CD8-positive, alpha-beta memory T cell (primary cell): ENCODE data around the gene IGFBP2. TPM values are rescaled to one million over a fixed set of nuclear protein-coding genes. Genes with fewer than 3 reads are reported as not detected.

ENCODE experiments used
- CTCF ChIA-PET: fragments of 350-600 bp; sonication (Branson Sonifier 250); formaldehyde crosslinking; loops from one replicate; lab custom pipeline; 2021; ENCODE audit warnings: antibody characterized with exemption; lab: Charles Lee
- POLR2A ChIA-PET: fragments of 350-600 bp; sonication (Branson Sonifier 250); formaldehyde crosslinking; loops from one replicate; lab custom pipeline; 2021; ENCODE audit warnings: antibody characterized with exemption; lab: Charles Lee
- DNase-seq, 5 donors: peaks; one replicate each; pipeline versions ENCODE4 v3.0.0 to v3.0.0-alpha.2; 2020 to 2022; ENCODE audit warnings: mixed read lengths in 1 of 5
- H3K27ac ChIP-seq: one replicate; pipeline ENCODE4 v1.7.0; 2013; ENCODE audit warnings: low read depth, mild to moderate bottlenecking, low read length, moderate library complexity
- H3K27me3 ChIP-seq: 2 replicates; pipeline ENCODE4 v1.7.0; 2013; ENCODE audit warnings: low read length, mild to moderate bottlenecking; ENCODE audit not compliant: insufficient read depth, poor library complexity, severe bottlenecking
- H3K36me3 ChIP-seq: 2 replicates; pipeline ENCODE4 v1.7.0; 2013; ENCODE audit warnings: mild to moderate bottlenecking, low read length, moderate library complexity; ENCODE audit not compliant: insufficient read depth
- H3K4me1 ChIP-seq: 2 replicates; pipeline ENCODE4 v1.7.0; 2013; ENCODE audit warnings: mild to moderate bottlenecking, low read length, moderate library complexity; ENCODE audit not compliant: insufficient read depth
- H3K4me3 ChIP-seq: 2 replicates; pipeline ENCODE4 v1.7.0; 2013; ENCODE audit warnings: mild to moderate bottlenecking, low read length
- H3K9me3 ChIP-seq: 2 replicates; pipeline ENCODE4 v1.7.0; 2013; ENCODE audit warnings: mild to moderate bottlenecking, low read length
- H3K27ac Mint-ChIP-seq, 8 donors: one replicate each; pipeline ENCODE4 v1.8.0; 2020 to 2021; ENCODE audit warnings: mixed read lengths in 8 of 8, mild to moderate bottlenecking in 6 of 8, inconsistent platforms in 3 of 8, moderate library complexity in 3 of 8
- H3K27me3 Mint-ChIP-seq, 2 donors: one replicate each; pipeline ENCODE4 v1.8.0; 2020 to 2021; ENCODE audit warnings: mixed read lengths in 2 of 2, mild to moderate bottlenecking in 1 of 2, moderate library complexity in 1 of 2
- H3K36me3 Mint-ChIP-seq, 3 donors: one replicate each; pipeline ENCODE4 v1.8.0; 2020 to 2021; ENCODE audit warnings: mixed read lengths in 3 of 3, inconsistent platforms in 1 of 3, mild to moderate bottlenecking in 1 of 3
- H3K4me1 Mint-ChIP-seq, 3 donors: one replicate each; pipeline ENCODE4 v1.8.0; 2020 to 2021; ENCODE audit warnings: mixed read lengths in 3 of 3, inconsistent platforms in 1 of 3, mild to moderate bottlenecking in 1 of 3
- H3K4me3 Mint-ChIP-seq, 7 donors: one replicate each; pipeline ENCODE4 v1.8.0; 2020 to 2021; ENCODE audit warnings: mixed read lengths in 7 of 7, mild to moderate bottlenecking in 6 of 7, moderate library complexity in 4 of 7, inconsistent platforms in 2 of 7
- H3K9me3 Mint-ChIP-seq, 5 donors: one replicate each; pipeline ENCODE4 v1.8.0; 2020 to 2022; ENCODE audit warnings: mixed read lengths in 5 of 5, mild to moderate bottlenecking in 3 of 5, moderate library complexity in 2 of 5, inconsistent platforms in 1 of 5
- polyA plus RNA-seq: library from polyadenylated mRNA; unstranded; fragments of 300-500 nt; fragmentation: Illumina TruSeq; gene quantifications from one replicate; pipeline ENCODE4 v1.2.3, GENCODE V29; 2021
- total RNA-seq, 2 experiments: library from RNA; stranded (reverse); gene quantifications; one replicate each; pipeline ENCODE4 v1.2.3, GENCODE V29; 2021

Gene IGFBP2
- total and polyA plus RNA-seq, 3 experiments from 2014 or later = 0.84 to 1.2 (median 1.1) TPM

GRCh38 chr2:216700088-216700567 is 66.9 kb downstream of the IGFBP2 start:
- ChIA-PET POLR2A (no interaction called here), CTCF (interaction anchor here (1.1 kb wide), 1 partner anchor 18 kb away, joined by 3 read pairs; no protein-coding TSS in a partner anchor)
- Histone ChIP-seq H3K27me3 (peaks cover 19% of the 10 kb centered on the region), H3K4me1 (no peaks in the 10 kb centered on the region), H3K4me3 (no peak overlapping the region), H3K9me3 (no peaks in the 10 kb centered on the region), H3K27ac (no peak overlapping the region), H3K36me3 (no peaks in the 10 kb centered on the region)
- no peak for DNase-seq
- Mint-ChIP-seq H3K27me3 (peaks cover 10 to 26% of the 10 kb centered on the region in 2 donors), H3K4me1 (peaks cover 0 to 5% (median 0%) of the 10 kb centered on the region in 3 donors), H3K9me3 (no peaks in the 10 kb centered on the region), H3K36me3 (peaks cover 0 to 4% (median 0%) of the 10 kb centered on the region in 3 donors), H3K27ac (no peak overlapping the region), H3K4me3 (no peak overlapping the region)

- H3K9me3 ChIP-seq = no peaks in the 10 kb centered on the region
- no peaks in the 10 kb centered on the region for H3K36me3 ChIP-seq
- ChIA-PET CTCF (no interaction called here), POLR2A (no interaction called here)
- H3K27me3 ChIP-seq = peaks cover 13% of the 10 kb centered on the region
- no peak overlapping the region for H3K27ac Mint-ChIP-seq
- H3K27me3 Mint-ChIP-seq = peaks cover 10 to 30% of the 10 kb centered on the region in 2 donors
- H3K9me3 Mint-ChIP-seq = no peaks in the 10 kb centered on the region
- no peak overlapping the region for H3K4me3 Mint-ChIP-seq
- no peak overlapping the region for H3K4me3 ChIP-seq
- no peaks in the 10 kb centered on the region for H3K4me1 ChIP-seq
- peaks cover 0 to 4% (median 0%) of the 10 kb centered on the region in 3 donors for H3K36me3 Mint-ChIP-seq
- H3K27ac ChIP-seq = no peak overlapping the region
- peaks cover 0 to 5% (median 0%) of the 10 kb centered on the region in 3 donors for H3K4me1 Mint-ChIP-seq
- DNase-seq = no peak
Measured at GRCh38 chr2:216700781-216701180, 67.6 kb downstream of the IGFBP2 start.

GRCh38 chr2:216701544-216701943 is 68.3 kb downstream of the IGFBP2 start:
- Mint-ChIP-seq H3K4me1 (no peaks in the 10 kb centered on the region), H3K27ac (no peak overlapping the region), H3K27me3 (peaks cover 3 to 22% of the 10 kb centered on the region in 2 donors), H3K36me3 (peaks cover 0 to 4% (median 0%) of the 10 kb centered on the region in 3 donors), H3K4me3 (no peak overlapping the region), H3K9me3 (no peaks in the 10 kb centered on the region)
- Histone ChIP-seq H3K4me1 (no peaks in the 10 kb centered on the region), H3K27me3 (peaks cover 6% of the 10 kb centered on the region), H3K4me3 (no peak overlapping the region), H3K9me3 (no peaks in the 10 kb centered on the region), H3K36me3 (no peaks in the 10 kb centered on the region), H3K27ac (no peak overlapping the region)
- ChIA-PET POLR2A (no interaction called here), CTCF (no interaction called here)
- no peak for DNase-seq

GRCh38 chr2:216702756-216703155 is 69.5 kb downstream of the IGFBP2 start:
- H3K36me3 ChIP-seq = no peaks in the 10 kb centered on the region
- no peaks in the 10 kb centered on the region for H3K27me3 ChIP-seq
- H3K9me3 ChIP-seq = no peaks in the 10 kb centered on the region
- H3K27ac ChIP-seq = no peak overlapping the region
- H3K4me1 ChIP-seq = no peaks in the 10 kb centered on the region
- Mint-ChIP-seq H3K27ac (no peak overlapping the region), H3K4me1 (no peaks in the 10 kb centered on the region), H3K4me3 (no peak overlapping the region), H3K36me3 (peaks cover 0 to 4% (median 0%) of the 10 kb centered on the region in 3 donors), H3K27me3 (peaks cover 1 to 22% of the 10 kb centered on the region in 2 donors), H3K9me3 (no peaks in the 10 kb centered on the region)
- CTCF ChIA-PET = no interaction called here
- POLR2A ChIA-PET = no interaction called here
- no peak for DNase-seq
- H3K4me3 ChIP-seq = no peak overlapping the region

- Histone ChIP-seq H3K27ac (no peak overlapping the region), H3K4me3 (no peak overlapping the region), H3K9me3 (no peaks in the 10 kb centered on the region), H3K4me1 (no peaks in the 10 kb centered on the region), H3K36me3 (no peaks in the 10 kb centered on the region), H3K27me3 (no peaks in the 10 kb centered on the region)
- Mint-ChIP-seq H3K27me3 (peaks cover 2 to 14% of the 10 kb centered on the region in 2 donors), H3K4me3 (no peak overlapping the region), H3K4me1 (no peaks in the 10 kb centered on the region), H3K9me3 (peaks cover 0 to 6% (median 3%) of the 10 kb centered on the region in 5 donors), H3K36me3 (peaks cover 0 to 3% (median 0%) of the 10 kb centered on the region in 3 donors), H3K27ac (no peak overlapping the region)
- no peak for DNase-seq
- ChIA-PET POLR2A (no interaction called here), CTCF (no interaction called here)
Measured at GRCh38 chr2:216710551-216711301, 77.5 kb downstream of the IGFBP2 start.

- H3K4me3 Mint-ChIP-seq = no peak overlapping the region
Measured at GRCh38 chr2:216711348-216711747, 78.1 kb downstream of the IGFBP2 start.

GRCh38 chr2:216713691-216714336 is 80.6 kb downstream of the IGFBP2 start:
- Mint-ChIP-seq H3K4me3 (no peak overlapping the region), H3K27ac (no peak overlapping the region), H3K27me3 (peaks cover 6 to 22% of the 10 kb centered on the region in 2 donors), H3K36me3 (peaks cover 0 to 3% (median 0%) of the 10 kb centered on the region in 3 donors), H3K9me3 (peaks cover 0 to 6% (median 3%) of the 10 kb centered on the region in 5 donors), H3K4me1 (no peaks in the 10 kb centered on the region)
- ChIA-PET POLR2A (no interaction called here), CTCF (no interaction called here)
- Histone ChIP-seq H3K9me3 (no peaks in the 10 kb centered on the region), H3K27me3 (no peaks in the 10 kb centered on the region), H3K4me3 (no peak overlapping the region), H3K4me1 (no peaks in the 10 kb centered on the region), H3K27ac (no peak overlapping the region), H3K36me3 (no peaks in the 10 kb centered on the region)
- DNase-seq = no peak

More at GRCh38 chr2:216711348-216711747, 78.1 kb downstream of the IGFBP2 start:
- ChIA-PET POLR2A (no interaction called here), CTCF (no interaction called here)
- H3K4me3 ChIP-seq = no peak overlapping the region
- Mint-ChIP-seq H3K27me3 (peaks cover 2 to 14% of the 10 kb centered on the region in 2 donors), H3K36me3 (peaks cover 0 to 3% (median 0%) of the 10 kb centered on the region in 3 donors), H3K4me1 (no peaks in the 10 kb centered on the region), H3K27ac (no peak overlapping the region), H3K9me3 (peaks cover 0 to 6% (median 3%) of the 10 kb centered on the region in 5 donors)
- no peaks in the 10 kb centered on the region for H3K9me3 ChIP-seq
- H3K4me1 ChIP-seq = no peaks in the 10 kb centered on the region
- no peak for DNase-seq
- H3K27ac ChIP-seq = no peak overlapping the region
- no peaks in the 10 kb centered on the region for H3K27me3 ChIP-seq
- no peaks in the 10 kb centered on the region for H3K36me3 ChIP-seq
